GM21381 (cell line): ENCODE measurements around the gene C2CD5.
"Not testable (repeated sequence)": the region's sequence is repeated elsewhere in the genome, so short reads cannot be mapped to it uniquely, and the experiment has no call there.

Experiments
- ATAC-seq: cut with Tn5 transposase; IDR thresholded peaks from one replicate; pipeline ENCODE4 v1.9.1; 2021; ENCODE audit warnings: mild to moderate bottlenecking, moderate library complexity; ENCODE audit not compliant: unreplicated experiment

C2CD5 gene

GRCh38 chr12:22480016-22480415 is 64.3 kb downstream of the C2CD5 start:
- no peak for ATAC-seq

GRCh38 chr12:22477894-22478287 is 66.5 kb downstream of the C2CD5 start:
- ATAC-seq: no peak

GRCh38 chr12:22477166-22477893 is 67.0 kb downstream of the C2CD5 start:
- ATAC-seq: no peak

GRCh38 chr12:22476133-22476532 is 68.2 kb downstream of the C2CD5 start:
- ATAC-seq: no peak

- no peak for ATAC-seq
Measured at GRCh38 chr12:22474970-22475720, 69.2 kb downstream of the C2CD5 start.

- ATAC-seq: peak; percentile 81
Measured at GRCh38 chr12:22473212-22473611, 71.1 kb downstream of the C2CD5 start.

- no peak for ATAC-seq
Measured at GRCh38 chr12:22467190-22467589, 77.2 kb downstream of the C2CD5 start.

GRCh38 chr12:22463306-22463705 is 81.0 kb downstream of the C2CD5 start:
- ATAC-seq: no peak

- no peak for ATAC-seq
Measured at GRCh38 chr12:22461786-22462185, 82.6 kb downstream of the C2CD5 start.

- ATAC-seq: peak; percentile 61
Measured at GRCh38 chr12:22459838-22460490, 84.4 kb downstream of the C2CD5 start.

GRCh38 chr12:22458298-22458937 is 85.9 kb downstream of the C2CD5 start:
- ATAC-seq: no peak

- no peak for ATAC-seq
Measured at GRCh38 chr12:22457085-22457484, 87.3 kb downstream of the C2CD5 start.

- ATAC-seq: no peak
Measured at GRCh38 chr12:22453511-22453910, 90.8 kb downstream of the C2CD5 start.

GRCh38 chr12:22447223-22447622 is 97.1 kb downstream of the C2CD5 start:
- ATAC-seq: no peak

GRCh38 chr12:22444317-22444665 is 100.1 kb downstream of the C2CD5 start:
- ATAC-seq: not testable (repeated sequence)

- peak; percentile 99 for ATAC-seq
Measured at GRCh38 chr12:22443379-22444316, 100.7 kb downstream of the C2CD5 start.

- ATAC-seq: no peak
Measured at GRCh38 chr12:22437031-22437806, 107.1 kb downstream of the C2CD5 start.

- no peak for ATAC-seq
Measured at GRCh38 chr12:22435583-22435982, 108.8 kb downstream of the C2CD5 start.

- ATAC-seq: no peak
Measured at GRCh38 chr12:22431693-22432251, 112.6 kb downstream of the C2CD5 start.
